IMR-90 (cell line): ENCODE results near the gene PIAS4. TPM values are rescaled to one million over a fixed set of nuclear protein-coding genes. Genes with fewer than 3 reads are reported as not detected.
A peak's percentile ranks its signal among the peaks of the same experiment; 100 is the strongest.

ENCODE experiments used
- MXI1 ChIP-seq: IDR thresholded peaks from 2 replicates; pipeline ENCODE4 v1.6.1; 2012; ENCODE audit warnings: low read depth, mild to moderate bottlenecking, low read length, moderate library complexity, borderline replicate concordance
- RCOR1 ChIP-seq: IDR thresholded peaks from 2 replicates; pipeline ENCODE4 v1.6.1; 2012; ENCODE audit warnings: mild to moderate bottlenecking, low read length, improper control_type of control experiment; ENCODE audit not compliant: insufficient replicate concordance
- USF2 ChIP-seq: fragments of 150-350 bp; IDR thresholded peaks from 2 replicates; pipeline ENCODE4 v1.6.1; 2017; ENCODE audit warnings: mild to moderate bottlenecking, antibody characterized with exemption, low read length, low read depth
- polyA plus RNA-seq, 3 experiments: library from polyadenylated mRNA; depleted of rRNA; stranded (reverse); fragments of >200 nt; gene quantifications; 2 replicates each; pipeline ENCODE4 v1.2.3, GENCODE V29; 2012; ENCODE audit warnings: low replicate concordance in 1 of 3
- total RNA-seq: library from RNA; depleted of rRNA; stranded (reverse); fragments of >200 nt; gene quantifications from 2 replicates; pipeline ENCODE4 v1.2.3, GENCODE V29; 2012

The PIAS4 gene
- total and polyA plus RNA-seq, 2 of the 4 experiments (the other 2 are of a cell fraction), result 12.1 to 13.6 TPM

GRCh38 chr19:4007021-4007835 is at the start of gene PIAS4 (continued):
- TF ChIP-seq USF2 (peak; percentile 98), MXI1 (peak; percentile 27; the same call in 1 of the 2 replicates), RCOR1 (no peak)
